GM19328 (cell line): Measurements from ENCODE around the gene STXBP1.
A peak's percentile ranks its signal among the peaks of the same experiment; 100 is the strongest.

Experiments used
- ATAC-seq: cut with Tn5 transposase; IDR thresholded peaks from one replicate; pipeline ENCODE4 v1.9.1; 2021; ENCODE audit warnings: mild to moderate bottlenecking, moderate library complexity; ENCODE audit not compliant: unreplicated experiment

STXBP1 gene

DNA sequence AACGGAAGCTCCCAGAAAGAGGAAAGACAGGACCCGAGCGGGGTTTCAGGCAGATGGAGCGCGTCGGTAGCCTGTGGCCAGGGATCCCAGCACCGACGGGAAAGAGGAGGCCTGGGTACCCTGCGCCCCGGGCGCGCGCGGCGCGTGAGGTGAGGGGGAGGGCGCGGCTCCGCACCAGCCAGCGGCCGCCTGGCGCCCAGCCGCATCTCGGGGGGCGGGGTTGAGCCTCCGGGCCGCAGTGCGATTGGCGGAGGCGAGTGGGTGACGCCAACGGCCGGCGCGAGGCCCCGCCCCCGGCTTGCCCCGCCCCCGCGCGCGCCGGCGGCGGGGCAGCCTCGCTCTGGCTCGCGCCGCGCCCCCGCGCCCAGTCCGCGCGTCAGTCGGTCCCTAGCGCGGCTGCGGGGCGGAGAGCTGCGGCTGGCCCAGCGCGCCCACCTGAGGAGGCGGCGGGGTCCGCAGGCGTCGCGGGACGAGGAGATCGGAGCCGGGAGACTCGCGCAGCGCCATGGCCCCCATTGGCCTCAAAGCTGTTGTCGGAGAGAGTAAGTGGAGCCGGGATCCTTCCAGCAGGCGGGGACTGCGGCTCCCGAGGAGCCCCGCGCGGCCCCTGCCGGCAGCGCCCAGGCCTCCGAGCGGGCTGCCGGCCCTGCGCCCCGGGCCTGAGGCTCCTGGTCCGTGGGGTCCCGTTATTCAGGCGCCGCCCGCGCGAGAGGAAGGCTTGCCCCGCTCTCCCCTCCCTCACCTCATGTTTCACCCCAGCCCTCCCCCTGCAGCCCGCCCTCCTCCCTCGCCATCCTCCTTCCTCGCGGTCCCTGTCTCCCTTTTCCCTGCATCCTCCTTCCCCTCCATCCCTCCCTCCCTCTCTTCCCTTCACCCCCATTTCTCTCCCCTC is at the start of gene STXBP1:
Gene STXBP1, plus strand, starts transcription at position 379 of the 892 bp plus-strand sequence. Its CDS starts 127 bp downstream, at position 506.
- ATAC-seq: peak; percentile 74

DNA sequence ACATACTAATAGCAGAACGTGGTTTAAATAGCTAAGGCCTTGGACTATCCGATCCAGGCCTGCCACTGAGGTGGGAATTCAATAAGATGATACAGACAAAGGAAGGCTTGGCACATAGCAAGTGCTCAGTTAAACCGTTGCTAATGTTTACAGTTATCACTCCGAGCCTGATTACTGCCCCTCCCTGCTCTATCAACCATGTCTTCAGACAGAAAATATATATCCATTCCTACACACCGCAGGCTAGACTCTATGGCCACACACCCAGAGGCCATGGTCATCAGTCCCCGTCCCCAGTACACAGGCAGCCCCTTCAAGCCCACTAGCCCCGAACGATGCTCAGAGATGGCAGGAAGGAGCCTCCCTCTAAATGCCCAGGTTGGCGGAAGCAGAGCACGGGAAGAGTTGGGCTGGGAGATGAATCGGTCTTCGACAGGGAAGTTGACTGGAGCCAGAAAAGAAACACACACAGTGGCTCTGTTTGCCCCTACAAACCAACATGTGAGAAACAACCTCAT is 49.7 kb upstream of the STXBP1 start:
- ATAC-seq: no peak

DNA sequence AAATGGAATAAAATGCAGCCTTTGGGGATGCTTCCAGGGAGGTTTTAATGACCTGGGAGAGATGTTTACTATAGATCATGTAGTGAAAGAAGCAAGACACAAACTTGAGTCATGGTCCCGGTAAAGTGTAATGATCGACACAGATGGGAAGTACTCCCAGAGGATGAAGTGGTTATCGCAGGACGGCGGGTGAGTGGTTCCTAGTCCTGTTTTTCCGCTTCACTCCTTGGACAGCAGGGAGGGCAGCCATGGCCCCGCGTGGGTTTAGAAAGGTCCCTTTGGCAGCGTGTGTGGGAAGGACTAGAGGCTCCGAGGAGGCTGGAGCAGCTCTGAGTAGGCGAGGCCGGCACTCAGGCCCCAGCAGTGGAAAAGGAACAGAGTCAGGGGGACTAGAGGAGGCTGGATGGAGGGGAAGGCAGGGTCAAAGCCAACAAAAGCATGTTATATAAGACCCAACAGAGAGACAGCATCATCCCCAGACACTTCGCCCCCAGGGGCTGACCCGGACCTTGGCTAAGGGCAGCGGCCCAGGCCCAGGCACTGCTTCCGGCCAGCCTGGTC is 49.2 kb upstream of the STXBP1 start:
- ATAC-seq: no peak

DNA sequence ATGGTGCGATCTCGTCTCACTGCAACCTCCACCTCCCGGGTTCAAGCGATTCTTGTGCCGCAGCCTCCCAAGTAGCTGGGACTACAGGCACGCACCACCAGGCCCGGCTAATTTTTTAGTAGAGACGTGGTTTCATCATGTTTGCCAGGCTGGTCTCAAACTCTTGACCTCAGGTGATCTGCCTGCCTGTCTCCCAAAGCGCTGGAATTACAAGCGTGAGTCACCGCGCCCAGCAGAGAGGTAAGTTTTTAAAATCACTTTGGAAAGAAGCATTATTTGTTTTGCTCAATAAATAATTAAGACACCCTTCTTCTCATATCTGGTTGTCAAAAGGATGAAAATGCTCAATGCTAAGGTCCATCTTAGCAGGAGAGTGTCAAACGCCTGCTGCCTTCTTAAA is 48.5 kb upstream of the STXBP1 start:
- no peak for ATAC-seq

DNA sequence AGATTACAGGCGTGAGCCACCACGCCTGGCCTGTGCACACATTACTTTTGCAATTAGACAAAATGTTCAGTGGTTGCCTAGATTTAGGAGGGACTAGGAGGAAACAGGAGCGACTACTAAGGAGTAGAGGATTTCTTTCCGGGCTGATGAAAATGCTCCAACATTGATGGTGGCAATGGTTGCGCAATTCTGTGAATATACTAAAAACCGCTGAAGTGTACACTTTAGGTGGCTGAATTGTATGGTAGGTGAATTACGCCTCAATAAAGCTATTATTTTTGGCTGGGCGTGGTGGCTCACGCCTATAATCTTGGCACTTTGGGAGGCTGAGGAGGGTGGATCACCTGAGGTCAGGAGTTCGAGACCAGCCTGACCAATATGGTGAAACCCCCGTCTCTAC is 46.8 kb upstream of the STXBP1 start:
- ATAC-seq: no peak

DNA sequence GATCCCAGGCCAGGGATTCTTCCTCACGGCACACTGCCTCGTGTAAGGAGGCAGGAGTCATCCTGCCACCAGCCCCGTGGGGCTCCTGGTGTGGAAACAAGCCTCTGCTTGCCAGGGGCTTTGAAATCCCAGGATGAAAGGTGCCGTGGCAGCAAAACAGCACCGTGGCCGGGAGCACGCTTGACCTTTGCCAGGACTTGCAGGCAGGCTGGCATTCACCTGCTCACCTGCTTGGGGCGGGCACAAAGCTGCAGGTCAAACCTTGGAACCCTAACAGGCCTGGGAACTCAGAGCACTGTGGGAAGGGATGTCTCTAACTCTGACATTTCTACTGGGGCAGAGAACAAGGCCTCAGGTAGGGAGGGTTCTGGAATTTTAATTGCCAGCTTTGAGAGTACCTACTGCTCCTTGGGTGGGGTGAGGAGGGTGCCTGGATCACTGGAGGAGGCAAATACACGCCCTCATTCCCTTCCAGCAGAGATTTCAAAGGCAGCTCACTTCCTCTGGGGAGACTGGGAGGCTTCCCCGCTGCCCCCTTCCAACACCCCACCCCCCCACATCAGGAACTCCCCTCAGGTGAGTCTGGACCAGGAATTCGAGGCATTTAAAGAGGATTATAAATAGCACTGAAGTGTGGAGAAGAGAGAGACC is 45.6 kb upstream of the STXBP1 start:
- ATAC-seq: no peak

DNA sequence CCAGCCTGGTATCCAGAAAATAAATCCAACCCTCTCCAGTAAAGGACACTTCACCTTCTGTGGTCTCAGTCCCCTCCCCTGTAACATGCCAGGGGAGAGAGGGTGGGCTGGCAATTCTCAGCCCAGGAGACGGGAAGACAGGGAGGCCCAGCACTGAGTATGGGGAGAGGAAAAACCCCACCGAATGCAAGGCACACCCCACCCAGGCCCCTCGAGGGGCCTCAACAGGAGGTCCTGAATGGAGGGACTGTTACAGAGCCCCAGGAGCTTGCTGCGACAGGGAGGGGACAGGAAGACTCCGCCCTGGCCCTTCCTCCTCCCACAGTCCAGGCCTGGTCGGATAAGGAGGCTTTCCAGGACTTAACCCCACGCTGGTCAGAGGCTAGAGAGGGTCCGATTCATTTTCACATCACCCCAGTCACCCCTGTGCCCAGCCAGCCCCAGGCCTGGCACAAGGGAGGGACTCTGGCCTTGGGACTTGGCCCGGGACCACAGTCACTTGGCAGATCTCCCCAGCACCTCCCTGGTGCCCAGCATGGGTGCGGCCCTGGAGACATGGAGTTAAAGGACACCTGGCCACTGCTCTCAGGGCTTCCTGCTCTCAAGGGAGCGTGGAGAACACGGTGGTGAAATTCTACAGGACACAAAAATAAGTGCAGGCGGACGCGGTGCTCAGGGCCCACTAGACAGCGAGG is 44.9 kb upstream of the STXBP1 start:
- no peak for ATAC-seq

DNA sequence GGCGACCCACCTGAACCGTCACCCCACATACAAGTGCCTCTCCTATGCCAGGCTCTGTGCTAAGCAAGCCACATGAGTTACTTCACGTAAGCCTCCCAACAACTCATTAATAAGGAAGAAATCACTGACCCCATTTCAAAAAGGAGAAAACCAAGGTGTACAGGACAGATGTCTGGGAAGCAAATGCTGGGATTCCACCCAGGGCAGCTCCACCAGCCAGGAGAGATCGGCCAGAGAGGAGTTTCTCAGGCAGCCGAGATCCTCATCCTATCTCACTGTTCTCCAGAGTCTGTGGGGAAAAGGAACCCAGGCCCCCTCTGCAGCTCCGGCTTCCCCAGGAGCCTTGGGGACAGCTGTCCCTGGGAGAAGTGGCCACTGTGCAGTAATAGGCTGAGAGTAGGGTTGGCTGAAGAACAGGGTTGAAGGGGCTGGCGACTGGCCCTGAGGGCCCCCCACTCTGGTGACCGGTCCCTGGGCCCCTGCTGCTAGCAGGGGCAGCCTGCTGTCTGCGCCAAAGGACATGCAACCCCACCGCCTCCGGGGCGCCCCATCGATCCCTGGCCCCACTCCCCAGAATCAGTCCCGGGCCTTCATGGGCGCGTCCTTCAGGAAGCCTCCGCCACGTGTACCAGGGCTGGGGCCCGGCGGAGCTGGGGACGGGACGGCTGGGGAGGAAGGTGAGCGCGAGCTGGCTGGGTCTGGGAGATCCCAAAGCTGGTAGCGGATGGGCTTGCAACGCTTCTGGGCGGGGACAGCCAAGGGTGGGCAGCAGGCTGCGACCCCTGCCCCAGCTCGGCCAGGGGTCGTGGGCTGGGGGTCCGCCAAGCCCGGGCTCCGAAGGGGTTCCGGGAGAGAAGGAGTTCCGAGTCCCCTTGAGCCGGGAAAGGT is 44.1 kb upstream of the STXBP1 start:
- no peak for ATAC-seq

DNA sequence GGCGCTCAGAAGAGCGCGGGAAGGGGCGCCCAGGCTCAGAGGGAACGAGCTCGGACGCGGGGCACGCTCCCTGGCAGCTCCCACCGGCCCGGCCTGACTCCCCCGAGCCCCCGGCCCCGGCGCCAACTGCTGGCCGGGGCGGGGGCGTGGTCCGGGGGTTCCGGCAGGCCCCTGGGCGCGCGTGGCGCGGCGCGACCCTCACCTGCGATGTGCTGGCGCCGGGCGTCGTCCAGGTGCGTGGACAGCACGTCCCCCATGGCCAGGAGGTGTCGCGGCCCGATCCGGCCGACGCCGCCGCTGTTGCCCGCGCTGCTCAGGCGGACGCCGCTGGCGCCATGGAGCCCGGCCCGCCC is 43.5 kb upstream of the STXBP1 start:
- no peak for ATAC-seq

DNA sequence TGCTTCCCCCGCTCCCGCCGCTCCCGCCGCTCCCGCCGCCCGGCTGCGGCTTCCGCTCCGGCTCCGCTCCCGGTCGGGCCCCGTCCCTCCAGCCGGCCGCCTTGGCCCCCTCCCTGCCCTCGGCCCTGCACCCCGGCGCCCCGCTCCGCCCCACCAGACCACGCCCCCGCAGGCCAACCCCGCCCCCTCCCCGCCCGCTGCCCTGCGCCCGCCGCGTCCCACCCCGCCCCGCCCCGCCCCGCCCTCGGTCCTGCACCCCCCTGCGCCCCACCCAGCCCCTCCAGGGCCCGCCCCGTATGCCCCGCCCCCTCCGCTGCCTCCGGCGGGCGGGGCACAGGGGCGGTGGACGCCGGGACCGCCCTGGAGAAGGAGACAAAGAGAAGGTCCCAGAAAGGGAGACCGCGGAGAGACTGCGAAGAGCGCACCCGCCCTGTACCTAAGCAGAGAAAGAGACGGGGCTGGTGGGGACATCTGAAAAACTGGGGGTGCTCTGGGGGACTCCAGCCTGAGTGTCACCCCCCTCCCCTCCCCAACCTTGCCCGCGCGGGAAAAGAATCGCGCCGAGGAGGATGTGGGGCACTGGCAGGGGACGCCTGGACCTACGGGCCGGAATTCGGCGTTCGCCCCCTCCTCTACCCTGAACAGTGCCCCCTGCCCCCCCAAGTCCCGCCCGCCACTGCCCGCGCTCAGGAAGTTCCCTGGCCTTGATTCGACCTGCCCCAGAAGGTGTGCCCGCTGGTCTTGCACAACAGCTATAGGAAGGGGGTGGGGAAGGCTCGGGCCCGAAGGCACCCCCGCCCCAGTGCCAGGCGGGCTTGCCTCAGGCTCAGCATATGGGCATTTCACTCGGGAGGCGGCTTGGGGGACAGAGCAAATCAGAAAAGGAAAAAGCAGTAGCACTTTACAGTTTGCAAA is 42.8 kb upstream of the STXBP1 start:
- no peak for ATAC-seq

DNA sequence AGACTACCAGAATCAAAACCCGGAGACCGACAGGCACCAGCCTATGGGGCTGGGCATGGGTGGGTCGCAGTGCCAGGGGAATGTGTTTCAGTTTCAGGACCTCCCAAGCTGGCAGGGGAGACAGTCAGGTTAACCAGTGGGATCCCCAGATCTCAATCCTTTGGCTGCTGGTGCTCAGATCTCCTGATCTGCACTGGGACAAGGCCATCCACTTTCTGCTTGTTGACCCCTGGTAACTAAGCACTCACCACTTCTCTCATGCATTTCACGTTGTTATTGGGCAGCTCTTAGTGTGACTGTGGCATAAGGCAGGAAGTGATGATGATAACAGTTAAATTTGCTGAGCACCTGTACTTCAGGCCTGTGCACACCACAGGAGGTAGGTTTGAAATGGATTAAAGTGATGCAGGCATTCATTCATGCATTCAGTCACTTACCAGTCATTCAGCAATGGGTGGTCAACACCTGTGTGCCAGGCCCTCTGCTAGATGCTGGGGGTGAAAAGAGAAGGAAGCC is 42.1 kb upstream of the STXBP1 start:
- no peak for ATAC-seq

DNA sequence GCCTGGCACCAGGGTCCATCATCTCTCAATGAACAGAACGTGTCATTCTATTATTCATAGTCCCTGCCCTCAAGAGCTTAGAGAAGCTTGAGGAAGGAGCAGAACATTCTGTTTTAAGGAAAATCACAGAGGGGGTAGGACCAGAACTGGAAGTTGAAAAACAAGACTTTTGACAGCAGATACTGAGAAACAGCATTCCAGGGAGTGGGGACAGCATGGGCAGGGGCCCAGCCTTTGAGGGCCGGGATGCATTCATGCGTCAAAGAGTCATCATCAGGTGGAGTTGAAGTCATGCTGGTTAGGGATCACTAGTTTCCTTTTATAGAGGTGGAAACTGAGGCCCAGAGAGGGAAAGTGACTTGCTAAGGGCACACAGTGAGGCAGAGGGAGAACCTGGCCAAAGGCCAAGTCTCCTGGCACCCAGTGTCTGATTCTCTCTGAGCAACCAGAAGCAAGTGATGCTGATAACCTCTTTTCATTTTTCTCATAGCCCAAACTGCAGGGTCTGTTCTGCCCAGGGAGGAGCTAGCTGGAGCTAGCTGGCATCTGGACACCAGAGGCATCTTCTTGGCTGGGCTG is 41.5 kb upstream of the STXBP1 start:
- no peak for ATAC-seq

DNA sequence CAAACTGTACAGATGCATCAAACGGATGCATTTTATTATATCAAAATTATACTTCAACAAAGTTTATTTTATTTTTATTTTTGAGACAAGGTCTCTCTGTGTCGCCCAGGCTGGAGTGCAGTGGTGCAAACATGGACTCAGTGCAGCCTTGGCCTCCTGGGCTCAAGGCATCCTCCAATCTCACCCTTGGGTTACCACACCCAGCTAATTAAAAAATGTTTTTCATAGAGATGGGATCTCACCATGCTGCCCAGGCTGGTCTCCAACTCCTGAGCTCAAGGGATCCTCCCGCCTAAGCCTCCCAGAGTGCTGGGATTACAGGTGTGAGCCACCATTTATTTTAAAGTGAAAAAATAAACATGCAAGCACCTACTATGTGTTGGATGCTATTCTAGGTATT is 40.1 kb upstream of the STXBP1 start:
- ATAC-seq: no peak

DNA sequence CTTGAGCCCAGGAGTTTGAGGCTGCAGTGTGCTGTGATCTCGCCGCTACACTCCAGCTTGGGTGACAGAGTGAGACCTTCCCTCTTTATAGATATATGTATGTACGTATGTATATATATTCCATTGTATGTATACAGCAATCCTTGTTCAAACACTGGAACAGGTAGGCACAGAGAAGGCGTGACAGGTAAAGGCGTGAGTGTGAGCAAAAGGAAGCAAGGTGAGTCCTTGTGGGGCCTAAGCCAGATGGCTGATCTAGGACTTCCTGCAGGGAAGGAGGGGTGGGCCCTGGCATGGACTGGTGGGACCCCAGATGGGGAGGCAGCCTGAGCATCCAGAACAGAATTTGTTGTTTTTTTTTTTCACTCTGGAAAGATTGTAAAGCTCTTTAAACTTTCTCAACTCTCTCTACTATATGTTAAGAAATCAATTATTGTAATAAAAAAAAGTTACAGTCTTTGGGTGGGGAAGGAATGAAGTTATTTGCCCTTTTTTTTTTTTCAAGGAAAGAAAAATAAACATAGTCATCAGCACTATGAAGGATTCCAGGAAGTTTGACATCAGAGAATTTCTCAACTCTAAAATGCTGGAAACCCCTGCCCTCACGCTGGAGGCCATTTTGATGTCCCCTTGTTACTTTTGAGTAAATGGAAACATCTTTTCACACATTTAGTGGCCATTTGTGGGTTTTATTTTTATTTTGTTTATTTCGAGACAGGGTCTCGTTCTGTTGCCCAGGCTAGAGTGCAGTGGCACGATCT is 38.9 kb upstream of the STXBP1 start:
- ATAC-seq: no peak

DNA sequence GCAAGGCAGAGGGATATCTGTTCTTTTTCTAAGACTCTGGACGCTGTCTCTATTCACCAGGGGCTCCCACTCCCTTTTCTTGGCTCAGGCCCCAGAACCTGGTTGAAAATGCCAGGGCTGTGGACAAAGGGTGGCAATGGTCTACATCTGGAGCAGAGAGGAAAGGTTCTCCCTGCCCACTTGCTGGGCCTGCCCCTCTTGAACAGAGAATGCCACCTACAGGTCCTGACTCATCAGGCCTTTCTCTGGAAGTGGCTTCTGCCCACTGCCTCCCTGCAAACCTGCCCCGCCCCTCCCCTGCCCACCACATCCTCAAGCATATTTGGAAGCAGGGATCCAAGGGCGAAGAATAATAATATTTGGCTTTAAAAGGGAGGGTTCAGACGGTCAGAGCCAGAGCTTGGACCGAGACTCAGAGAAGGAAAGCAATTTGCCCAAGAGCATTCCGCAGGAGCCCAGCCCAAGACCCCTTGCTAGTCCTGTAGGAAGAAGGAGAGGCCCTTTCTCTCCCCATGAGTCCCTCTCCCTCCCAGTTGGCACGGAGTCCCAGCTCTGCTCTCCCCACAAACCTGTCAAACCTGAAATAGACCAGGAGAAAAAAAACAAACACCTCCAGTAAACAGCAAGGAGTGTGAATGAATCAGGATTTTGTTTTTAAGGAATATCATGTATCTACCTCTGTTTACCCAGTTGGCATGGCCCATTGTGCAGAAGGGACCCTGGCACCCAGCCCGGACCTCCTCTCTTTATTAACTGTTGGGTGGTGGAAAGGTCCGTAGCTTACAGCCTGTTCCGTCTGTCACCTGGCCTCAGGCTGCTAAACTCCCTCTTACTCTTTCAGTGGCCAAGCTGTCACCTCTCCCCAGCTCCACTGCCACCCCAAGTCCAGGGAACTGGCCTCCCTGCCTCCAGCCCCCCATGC is 37.7 kb upstream of the STXBP1 start:
- no peak for ATAC-seq

DNA sequence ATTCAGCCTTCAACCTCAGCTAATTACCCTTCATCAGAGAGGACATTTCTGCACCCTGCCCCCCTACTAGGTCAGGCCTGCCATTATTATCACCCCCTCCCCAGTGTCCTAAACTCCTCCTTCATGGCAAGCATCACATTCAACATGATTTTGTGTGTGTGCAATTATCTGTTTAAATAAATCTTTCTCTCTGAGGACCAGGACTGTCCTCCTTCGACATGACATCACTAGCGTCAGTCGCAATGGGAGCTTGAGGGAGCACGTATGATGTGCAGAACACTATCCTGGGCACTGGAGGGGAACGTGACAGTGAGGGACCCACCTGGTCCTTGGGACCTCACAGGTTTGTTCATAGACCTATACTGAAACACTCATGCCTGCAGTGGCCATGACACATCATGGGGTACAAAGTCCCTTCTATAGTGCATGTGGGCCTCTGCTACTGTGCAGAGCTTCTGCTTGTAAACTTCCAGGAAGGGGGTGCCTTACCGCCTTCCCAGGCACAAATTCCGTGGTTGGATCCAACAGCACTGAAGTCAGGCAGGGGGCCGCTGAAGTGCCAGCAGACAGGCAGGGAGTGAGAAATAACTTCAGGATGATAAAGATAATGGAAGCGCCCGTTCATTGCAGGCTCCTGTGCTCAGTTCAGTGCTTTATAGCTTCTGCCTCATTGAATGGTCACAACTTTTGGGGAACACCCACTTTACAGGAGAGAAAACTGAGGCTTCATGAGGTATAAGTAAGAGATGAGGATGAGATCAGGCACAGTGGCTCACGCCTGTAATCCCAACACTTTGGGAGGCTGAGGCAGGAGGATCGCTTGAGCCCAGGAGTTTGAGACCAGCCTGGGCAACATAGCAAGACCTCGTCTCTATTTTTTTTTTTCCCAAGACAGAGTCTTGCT is 36.0 kb upstream of the STXBP1 start:
- ATAC-seq: no peak
